ENCODE measurements around the gene TTC34.
"Not testable (repeated sequence)": the region's sequence is repeated elsewhere in the genome, so short reads cannot be mapped to it uniquely, and the experiment has no call there.

Gene TTC34

GRCh38 chr1:2810899-2811532, 9.5 kb upstream of the TTC34 start:
- DNase-seq: no peak

DNA sequence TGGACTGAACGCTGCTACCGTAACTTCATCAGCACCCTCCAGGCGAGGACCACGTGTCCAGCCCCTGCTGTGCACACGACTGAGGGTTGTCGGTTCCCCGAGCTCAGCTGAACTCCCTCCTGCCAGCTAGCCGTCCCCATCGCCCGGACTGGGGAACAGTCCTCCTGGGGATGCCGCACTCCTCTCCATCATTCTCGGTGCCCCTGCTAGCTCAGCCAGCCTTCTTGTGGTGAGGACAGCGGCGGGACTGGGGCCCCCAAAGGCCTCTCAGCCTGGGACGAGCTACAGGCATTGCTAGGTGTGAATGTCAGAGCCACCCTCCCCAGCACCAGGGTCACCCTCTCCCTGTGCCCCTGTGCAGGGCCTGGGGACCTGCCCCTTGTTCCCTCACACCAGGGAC, 8.8 kb upstream of the TTC34 start:
- DNase-seq: no peak

GRCh38 chr1:2809656-2810055, 8.2 kb upstream of the TTC34 start:
- no peak for DNase-seq

DNA sequence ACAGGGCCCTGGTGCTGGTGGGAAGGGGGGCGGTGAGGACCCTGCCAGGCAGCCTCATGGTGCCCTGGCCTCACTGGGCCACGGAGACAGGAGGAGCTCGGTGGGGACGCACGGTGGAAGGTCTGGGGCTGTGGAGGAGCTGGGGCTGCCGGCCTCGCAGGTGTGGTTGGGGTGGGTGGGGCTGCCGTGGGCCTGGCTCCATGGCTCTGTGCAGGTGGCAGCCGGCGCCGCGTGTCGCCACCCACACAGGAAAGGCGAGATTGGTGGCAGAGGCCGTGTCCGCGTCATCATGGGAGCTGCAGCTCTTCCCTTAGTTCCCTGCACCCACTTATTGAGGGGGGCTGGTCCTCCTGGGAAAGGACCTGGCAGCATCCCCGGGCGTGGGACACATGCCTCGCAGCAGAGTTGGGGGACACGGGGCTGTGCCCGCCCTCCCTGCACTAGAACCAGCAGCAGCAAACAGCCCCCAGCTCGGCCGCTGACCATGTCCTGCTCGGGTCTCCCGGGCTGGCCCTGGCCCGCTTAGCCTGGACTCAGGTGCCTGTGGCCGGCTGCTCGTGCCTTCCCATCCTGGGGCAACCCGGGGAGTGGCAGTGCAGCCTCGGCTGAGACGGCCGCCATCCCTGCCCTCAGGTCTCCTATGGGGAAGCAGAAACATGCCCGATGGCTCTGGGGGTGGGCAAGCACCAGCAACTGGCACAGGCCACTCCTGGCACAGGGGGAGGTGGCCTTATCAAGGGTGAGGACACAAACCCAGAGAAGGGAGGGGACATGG, 7.5 kb upstream of the TTC34 start:
- DNase-seq: no peak

DNA sequence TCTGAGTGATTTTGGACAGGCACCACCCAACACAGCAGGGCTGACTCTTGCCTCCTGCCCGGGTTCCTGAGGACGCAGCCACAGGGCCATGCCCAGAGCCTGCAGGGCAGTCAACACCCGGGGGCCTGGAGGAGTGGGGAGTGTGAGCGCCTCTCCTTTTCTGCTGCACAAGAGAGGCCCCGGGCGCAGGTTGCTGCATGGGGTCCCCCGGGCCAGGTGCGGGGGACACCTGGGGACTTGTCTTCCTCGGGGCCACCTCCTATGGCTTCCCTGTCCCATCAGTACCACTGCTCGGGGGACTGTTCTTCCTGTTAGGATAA, 6.9 kb upstream of the TTC34 start:
- no peak for DNase-seq

DNA sequence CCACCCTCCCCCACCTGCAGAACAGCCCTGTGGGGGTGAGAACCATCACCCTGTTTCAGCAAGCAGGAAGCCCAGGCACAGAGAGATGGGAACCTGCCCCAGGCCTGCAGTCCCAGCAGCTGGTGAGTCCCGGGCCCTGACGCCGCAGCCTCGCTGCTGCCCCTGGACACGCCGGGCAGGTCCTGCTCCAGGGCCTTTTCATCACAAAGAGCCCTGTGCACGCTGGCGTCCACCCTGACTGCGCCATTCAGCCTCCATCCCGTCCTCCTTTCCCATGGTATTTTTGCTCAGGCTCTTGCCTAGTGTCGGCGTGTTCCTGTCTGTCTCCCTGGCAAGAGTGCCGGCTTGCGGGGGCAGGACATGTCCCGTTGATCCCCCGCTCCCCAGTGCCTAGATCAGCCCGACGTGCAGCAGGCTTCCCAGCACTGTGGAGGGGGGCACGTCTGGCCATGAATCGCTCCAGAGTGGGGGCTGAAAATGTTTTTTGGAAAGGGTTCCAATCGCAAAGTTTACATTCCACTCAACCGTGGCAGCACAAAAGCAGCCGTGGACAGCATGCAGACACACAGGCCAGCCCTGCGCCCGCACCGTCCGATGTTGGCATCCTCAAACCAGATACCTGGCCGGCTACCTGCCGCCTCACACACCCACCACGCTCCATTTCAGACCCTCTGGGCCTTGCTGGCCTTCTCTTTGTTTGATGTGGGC, 6.3 kb upstream of the TTC34 start:
- DNase-seq: no peak

- no peak for DNase-seq
Observed at GRCh38 chr1:2807036-2807435, 5.5 kb upstream of the TTC34 start.

DNA sequence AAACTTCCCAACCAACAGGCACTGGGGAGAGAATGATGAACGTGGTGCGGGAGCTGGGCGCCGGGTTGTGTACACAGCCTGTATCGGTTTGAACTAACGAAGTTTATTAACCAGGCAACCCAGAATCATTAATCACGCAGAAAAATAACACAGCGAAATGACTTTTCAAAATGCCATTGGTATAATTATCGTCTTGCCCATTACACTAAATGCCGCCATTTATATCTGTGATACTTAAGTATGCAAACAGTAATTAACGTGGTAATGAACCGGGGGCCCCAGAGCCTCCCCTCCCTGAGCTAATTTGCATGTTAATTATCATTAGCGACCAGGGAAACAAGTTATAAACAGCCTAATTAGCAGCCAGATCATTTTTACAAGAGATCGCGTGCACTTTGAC, 5.1 kb upstream of the TTC34 start:
- DNase-seq: no peak

DNA sequence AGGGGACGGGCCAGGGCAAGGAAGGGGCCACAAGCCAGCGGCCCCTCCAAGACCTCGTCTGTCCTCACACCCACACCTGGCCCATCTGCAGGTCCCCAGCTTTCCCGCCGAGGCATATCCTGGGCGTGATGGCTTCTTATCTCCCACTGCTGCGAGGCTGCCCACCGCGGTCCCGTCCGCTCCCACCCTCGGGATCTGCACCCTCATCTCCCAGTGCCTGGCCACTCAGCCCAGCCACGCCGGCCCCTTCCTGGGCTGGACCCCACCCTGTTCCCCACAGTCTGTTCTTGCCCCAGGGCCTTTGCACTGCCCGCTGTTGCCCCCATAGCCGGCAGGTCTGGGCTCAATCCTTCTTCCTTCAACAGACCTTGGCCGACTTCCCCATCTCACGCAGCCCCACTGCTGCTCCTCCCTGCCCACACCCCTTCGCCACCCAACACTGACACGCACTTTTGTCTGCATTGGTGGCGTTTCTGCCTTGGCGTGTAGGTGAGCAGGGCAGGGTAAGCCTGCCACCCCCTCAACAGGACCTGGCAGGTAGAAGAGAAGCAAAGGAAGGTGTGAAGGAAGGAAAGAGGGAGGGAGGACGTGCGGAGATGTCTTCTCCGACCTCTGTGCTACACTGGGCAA, 4.4 kb upstream of the TTC34 start:
- DNase-seq: peak; percentile 5

GRCh38 chr1:2804628-2805351, 3.3 kb upstream of the TTC34 start:
- no peak for DNase-seq

GRCh38 chr1:2803931-2804627, 2.6 kb upstream of the TTC34 start:
- no peak for DNase-seq

GRCh38 chr1:2803086-2803930, 1.8 kb upstream of the TTC34 start:
- DNase-seq: peak; percentile 5

DNA sequence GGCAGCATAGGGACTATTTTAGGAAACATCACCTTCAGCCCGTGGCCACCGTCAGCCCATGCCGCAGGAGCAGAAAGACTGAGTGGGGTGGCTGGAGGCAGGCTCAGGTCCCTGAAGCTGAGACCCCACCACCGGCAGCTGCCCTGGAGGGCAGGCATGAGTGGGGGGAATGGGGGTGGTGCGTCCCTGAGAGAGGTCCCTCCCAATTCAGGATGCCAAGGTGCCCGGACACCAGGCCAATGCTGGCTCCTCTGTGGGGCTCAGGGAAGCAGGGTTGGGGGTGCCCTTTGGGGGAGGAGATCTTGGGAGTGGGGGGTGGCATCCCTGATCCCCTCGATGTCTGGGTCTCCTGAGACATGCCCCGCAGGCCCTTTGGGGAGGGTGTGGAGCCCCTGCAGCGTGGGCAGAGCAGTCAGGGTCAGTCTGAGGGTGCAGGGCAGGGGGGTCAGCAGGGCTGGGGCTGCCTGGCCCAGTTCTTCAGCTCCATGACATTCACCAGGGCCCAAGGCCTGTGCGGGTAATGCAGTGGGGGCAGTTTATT, 998 bp upstream of the TTC34 start:
- DNase-seq: peak; percentile 13

- DNase-seq: no peak
Observed at GRCh38 chr1:2801046-2801445, 447 bp downstream of the TTC34 start.

DNA sequence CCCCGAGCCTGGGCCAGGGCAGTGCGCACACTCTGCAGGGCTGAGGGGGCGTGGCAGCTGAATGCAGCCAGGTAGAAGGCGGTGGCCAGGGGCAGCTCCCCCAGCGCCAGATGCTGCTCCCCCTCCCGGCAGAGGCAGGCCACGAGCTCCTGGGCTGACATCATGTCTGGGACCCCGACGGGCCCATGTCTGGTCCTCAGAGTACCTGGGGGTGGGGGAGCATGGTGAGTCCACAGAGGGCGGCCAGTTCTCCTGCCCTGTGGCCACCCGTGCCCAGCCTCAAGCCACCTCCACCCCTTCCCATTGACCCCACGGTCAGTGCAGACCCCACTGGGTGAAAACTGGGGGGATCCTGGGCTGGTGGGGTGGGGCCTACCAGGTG, 838 bp downstream of the TTC34 start:
- no peak for DNase-seq

DNA sequence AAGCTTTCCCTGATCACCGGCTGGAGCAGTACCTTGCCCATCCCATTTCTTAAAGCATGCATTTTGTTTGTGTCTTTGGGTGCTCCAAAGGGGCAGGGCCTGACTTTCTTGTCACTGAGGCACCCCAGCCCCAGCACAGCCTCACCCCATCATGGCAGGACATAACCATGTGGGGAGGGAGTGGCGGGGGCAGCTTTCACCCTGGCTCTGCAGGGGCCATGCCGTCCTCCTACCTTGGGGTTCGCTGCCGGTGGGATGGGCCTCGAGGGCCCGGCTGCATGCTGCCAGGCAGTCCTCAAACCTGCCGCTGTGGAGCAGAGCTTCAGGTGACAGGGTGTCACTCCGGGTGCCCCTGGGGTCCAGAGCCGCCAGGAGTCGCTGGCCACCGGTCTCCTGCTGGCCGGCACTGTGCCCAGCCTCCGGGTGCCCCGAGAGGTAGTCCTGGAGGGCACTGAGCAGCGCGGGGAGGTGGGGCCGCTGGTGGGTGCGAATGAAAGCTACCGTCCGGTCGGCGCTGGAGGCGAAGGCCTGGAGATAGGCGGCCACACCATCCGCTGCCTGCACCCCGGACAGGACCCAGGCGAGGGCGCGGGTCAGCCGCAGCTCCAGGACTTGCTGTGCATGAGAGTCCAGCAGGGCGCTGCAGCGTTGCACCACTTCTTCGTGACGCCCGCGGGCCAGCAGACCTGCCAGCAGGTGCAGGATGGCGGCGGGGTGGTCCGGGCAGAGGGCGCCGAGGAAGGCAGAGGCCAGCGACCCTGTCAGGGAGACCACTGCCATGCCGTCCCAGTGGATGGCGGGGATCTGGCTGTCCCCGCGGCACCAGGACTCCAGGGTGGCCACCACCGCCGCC, 1.5 kb downstream of the TTC34 start:
- no peak for DNase-seq

DNA sequence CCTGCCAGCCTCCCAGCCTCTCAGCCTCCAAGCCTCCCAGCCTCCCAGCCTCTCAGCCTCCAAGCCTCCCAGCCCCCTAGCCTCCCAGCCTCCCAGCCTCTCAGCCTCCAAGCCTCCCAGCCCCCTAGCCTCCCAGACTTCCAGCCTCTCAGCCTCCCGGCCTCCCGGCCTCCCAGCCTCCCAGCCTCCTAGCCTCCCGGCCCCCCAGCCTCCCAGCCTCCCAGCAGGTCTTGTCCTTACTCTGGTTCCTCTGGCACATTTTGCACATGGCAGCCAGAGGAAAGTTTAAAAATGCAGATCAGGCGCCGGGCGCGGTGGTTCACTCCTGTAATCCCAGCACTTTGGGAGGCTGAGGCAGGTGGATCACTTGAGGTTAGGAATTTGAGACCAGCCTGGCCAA, 2.5 kb downstream of the TTC34 start:
- not testable (repeated sequence) for DNase-seq

DNA sequence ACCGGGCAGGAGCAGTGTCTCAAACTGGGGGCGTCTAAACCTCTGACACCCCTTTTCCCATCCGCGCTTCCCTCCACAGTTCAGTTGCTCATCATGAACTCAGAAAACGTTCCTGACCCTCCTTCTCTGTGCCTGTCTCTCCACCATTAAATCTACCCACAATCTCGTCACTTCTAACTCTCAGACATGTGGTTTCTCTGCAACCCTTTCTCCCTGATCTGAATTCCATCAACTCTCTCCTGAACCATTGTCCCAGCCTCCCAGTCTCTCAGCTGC, 3.8 kb downstream of the TTC34 start:
- DNase-seq: no peak

DNA sequence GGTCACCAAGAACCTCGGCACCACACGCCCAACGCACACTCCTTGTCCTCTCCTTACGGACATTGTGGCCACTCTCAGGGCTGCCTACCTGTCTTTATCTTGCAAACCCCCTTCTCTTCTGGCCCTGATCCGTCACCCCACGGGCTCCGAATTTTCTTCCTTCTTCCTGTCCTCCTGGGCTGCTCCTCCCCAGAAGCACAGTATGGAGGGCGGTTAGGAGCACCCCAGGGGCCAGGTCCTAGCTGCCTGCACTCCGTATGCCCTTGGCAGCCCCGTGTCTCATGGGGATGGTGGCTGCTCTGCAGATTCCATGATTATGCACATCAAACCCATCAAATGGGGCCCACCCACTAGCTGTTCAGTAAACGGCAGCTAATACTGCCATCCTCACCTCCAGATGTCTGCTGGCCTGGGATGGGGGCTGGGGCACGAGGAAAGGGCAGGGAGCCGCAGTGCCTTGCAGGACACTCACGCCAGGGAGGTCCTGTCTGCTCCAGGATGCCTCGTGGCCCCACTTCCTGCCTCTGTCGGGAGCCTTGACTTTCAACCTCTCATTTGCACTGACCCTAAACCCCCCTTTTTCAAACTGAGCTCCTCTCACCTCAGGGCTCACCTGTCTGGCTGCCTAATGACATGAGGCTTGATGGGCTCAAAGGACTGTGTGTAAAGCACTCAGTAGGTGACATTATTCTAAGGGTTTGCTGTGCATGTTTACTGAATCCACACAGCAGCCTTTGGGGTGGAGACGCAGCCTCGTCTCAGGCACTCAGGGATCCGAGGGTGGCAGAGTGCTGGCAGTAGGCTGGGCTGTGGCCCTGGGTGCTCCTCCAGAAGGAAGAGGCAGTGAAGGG, 4.4 kb downstream of the TTC34 start:
- DNase-seq: no peak

- DNase-seq: no peak
Observed at GRCh38 chr1:2795926-2796325, 5.6 kb downstream of the TTC34 start.
